GM18520 (cell line): Measurements from ENCODE around the gene ACTN1.

ENCODE experiments used
- ATAC-seq: cut with Tn5 transposase; IDR thresholded peaks from one replicate; pipeline ENCODE4 v1.9.1; 2021; ENCODE audit not compliant: unreplicated experiment

Gene ACTN1

DNA sequence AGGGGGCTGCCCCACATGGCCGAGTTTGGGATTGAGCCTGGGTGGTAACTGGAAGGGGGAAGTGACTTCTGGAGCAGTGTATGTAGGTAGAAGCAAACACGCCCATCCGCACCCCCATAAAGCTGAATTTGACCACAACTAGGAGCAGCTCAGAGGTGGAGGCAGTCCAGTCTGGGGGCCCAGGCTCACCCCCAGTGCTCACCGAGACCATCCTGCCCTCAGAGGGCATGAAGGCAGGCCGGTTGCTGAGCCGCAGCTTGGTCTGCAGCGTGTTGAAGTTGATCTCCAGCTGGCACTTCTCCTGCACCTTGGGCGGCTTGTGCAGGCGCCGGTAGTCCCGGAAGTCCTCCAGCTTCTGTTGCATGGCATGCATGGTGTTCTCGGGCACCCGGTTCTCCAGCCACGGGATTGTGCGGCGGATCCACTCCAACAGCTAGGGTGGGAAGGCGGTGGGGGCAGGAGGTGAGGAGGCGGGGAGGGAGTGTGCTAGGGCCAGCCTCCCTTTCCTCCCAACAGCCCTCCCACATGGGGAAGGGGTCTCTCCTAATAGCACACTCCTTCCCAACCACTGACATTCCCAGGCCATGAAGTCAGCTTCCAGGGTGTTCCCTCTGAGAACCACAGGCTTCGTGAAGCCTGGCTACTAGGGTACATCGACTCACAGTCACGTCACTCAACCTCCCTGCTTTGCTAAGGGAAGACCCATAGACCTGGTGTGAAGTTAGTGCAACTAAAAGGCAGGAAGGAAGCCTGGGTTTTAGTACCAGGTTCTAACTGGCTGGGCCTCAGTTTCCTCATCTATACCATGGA, 87.0 kb downstream of the ACTN1 start:
- ATAC-seq: no peak

GRCh38 chr14:68890173-68890931, 88.8 kb downstream of the ACTN1 start:
- no peak for ATAC-seq

DNA sequence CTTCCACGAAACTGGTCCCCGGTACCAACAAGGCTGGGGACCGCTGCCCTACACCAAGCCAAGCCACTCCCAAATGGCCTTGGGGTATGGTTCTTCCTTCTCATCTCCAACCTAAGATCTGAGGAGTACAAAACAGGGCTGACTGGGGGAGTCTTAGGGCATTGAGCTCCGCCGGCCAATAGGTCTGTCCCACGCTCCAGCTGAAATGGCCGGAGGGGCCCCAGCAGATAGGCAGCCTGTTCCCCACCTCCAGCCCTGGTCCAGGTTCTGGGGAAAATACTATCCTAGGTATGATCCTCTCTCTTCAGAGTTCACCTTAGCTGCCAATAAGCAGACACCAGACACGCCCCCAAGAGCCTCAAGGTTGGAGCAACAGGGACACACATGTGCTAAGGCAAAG, 90.2 kb downstream of the ACTN1 start:
- no peak for ATAC-seq

GRCh38 chr14:68888025-68888850, 90.9 kb downstream of the ACTN1 start:
- ATAC-seq: no peak

DNA sequence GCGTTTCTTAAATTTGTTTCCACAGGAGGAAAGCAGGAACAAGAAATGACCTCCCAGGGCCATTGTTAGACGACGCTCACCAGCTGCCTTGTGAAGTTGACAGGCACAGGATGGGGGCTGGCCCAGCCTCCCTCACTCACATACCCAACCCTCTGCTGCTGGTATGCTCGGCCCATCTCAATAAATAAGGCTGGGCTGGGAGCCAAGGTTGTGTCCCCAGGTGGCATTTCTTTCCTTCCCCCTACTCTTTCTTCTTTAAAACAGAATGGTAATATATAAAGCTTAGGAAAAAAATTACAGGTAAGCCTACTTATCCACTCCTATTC, 93.0 kb downstream of the ACTN1 start:
- ATAC-seq: no peak

DNA sequence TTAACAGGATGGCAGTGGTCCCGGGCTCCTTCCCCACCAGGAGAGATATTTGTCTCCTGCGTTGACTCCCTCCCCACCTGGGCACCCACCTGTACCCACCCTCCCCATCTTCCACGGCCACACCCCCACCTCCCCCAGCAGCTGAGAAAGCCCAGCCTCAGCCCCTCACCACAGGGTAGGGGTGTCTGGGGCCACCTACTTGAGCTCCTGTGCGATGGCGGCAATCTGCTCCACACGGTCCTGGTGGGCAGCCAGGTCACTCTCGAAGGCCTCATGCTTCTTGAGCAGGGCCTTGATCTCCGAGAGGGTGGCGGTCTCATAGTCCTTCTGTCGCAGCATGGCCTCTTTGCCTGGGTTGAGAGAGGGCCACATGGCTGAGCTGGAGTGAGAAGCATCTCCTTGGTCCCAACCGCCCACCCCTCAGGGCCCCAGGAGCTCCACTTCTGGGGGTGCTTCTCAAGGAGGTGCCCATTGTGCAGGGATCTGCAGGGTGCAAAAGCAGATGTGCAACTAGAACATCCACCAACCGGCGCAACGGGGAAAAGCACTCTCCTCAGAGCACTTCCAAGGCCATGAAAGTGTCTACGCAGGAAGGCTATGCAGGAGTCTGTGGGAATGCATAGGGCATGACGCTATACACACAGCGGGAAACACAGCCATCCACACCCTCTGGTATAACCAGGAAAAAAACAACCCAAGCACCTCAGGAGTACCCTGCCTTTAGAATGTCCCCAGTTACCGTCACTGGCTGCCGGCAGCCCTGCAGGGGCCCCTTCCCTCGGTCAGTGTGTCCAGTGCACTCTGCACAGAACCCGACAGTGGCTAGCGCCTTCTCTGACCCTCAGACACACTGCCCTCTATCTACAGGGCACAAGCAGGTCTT, 93.6 kb downstream of the ACTN1 start:
- ATAC-seq: no peak

GRCh38 chr14:68884031-68885030, 94.8 kb downstream of the ACTN1 start:
- no peak for ATAC-seq

DNA sequence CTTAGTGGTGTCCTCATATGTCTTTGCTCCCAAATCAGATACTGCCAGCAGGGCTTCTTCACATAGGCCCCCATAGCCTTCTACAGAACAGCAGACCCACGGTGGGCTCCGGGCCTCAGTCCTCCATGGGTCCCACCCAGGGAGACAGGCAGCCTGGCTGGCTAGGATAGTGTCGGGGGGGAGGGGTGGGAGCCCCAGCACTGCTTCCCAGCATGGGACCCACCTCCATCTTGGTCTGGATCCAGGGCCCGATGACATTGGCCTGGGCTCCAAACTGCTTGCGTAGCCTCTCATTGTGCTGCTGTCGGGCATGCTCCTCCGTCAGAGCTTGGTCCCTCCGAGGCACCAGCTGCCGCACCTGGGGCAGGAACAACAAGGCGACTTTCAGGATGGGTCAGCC, 96.9 kb downstream of the ACTN1 start:
- no peak for ATAC-seq

GRCh38 chr14:68881396-68881795, 97.7 kb downstream of the ACTN1 start:
- no peak for ATAC-seq

DNA sequence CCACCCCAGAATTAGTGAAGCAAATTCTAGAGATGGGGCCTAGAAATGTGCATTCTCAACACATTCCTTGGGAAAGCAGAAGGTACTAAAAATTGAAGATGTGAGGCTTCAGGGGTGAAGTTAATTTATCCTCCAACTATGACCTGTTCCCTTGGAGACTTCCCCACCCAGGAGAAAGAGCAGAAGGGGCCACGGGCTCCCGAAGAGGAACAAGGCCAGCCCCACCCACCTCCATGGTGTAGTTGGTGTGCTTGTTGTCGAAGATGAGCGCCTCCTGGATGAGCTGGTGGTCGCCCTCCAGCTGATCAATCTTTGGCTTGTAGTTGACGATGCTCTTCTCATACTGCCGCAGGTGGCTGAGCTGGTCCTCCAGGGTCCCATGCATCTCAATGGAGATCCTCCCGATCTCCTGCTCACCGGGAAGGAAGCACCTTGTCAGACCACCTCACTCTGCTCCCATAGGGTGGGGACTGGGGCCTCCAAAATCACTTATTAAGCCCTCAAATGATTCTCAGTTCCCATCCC, 98.5 kb downstream of the ACTN1 start:
- no peak for ATAC-seq

GRCh38 chr14:68879841-68880575, 99.1 kb downstream of the ACTN1 start:
- no peak for ATAC-seq

GRCh38 chr14:68879321-68879781, 99.8 kb downstream of the ACTN1 start:
- ATAC-seq: no peak

- ATAC-seq: no peak
Measured at GRCh38 chr14:68878908-68879307, 100.2 kb downstream of the ACTN1 start.

GRCh38 chr14:68877993-68878575, 101.0 kb downstream of the ACTN1 start:
- no peak for ATAC-seq

- no peak for ATAC-seq
Measured at GRCh38 chr14:68876976-68877375, 102.1 kb downstream of the ACTN1 start.

- no peak for ATAC-seq
Measured at GRCh38 chr14:68874746-68875155, 104.4 kb downstream of the ACTN1 start.

DNA sequence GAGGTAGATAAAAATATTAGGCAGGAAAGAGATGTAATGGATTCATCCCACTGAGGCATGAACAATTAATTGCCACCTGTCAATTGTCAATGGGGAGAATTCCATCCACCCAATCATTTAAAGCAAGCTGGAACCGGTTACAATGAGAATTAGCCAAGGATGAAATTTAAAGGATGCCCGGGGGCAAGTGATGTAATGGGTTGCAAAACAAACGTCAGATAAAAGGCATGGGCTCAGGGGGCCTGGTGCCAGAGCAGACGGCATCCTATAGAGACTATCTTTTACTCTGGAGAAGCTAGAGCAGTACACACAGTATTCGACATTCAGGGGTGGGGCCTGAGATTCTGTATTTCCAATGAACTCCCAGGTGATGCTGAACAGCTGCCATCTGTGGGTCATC, 105.7 kb downstream of the ACTN1 start:
- ATAC-seq: no peak

GRCh38 chr14:68871392-68871791, 107.7 kb downstream of the ACTN1 start:
- ATAC-seq: no peak
